ENCODE data around the gene CYP3A7.

- TF ChIP-seq EZH2 (IDR thresholded peaks at IDR 0.05): no peak
- no peak for TF ChIP-seq POLR2AphosphoS5 (IDR thresholded peaks at IDR 0.05; ENCODE audit: borderline replicate concordance, low read depth, low read length)
- TF ChIP-seq FOXP2 (optimal IDR thresholded peaks at IDR 0.05; ENCODE audit: control extremely low read depth, extremely low read length, insufficient read depth): no peak
Measured at GRCh38 chr7:99693100-99693426, 41.9 kb downstream of the CYP3A7 start.
